Activated naive CD4-positive, alpha-beta T cell treated with Interleukin-2 at 50 U/mL for 16 hours (primary cell): ENCODE results near the gene PRRC2A.

Source experiments
- DNase-seq: peaks from one replicate; pipeline ENCODE4 v3.0.0-alpha.2; 2020

The PRRC2A gene

GRCh38 chr6:31652925-31653724, 32.6 kb downstream of the PRRC2A start:
- peak; percentile 89 for DNase-seq

- no peak for DNase-seq
These were observed 34.2 kb downstream of the PRRC2A start for GRCh38 chr6:31654574-31655348.

GRCh38 chr6:31655349-31656237, 35.1 kb downstream of the PRRC2A start, which contains the start of gene APOM:
APOM (plus strand) TSS chr6:31655894; CDS start chr6:31655967, 73 bp downstream.
- no peak for DNase-seq

GRCh38 chr6:31657406-31658157, 37.1 kb downstream of the PRRC2A start:
- DNase-seq, result peak; percentile 21

- DNase-seq, result no peak
These were observed 37.7 kb downstream of the PRRC2A start for GRCh38 chr6:31658158-31658688.

GRCh38 chr6:31658983-31659648, 38.6 kb downstream of the PRRC2A start:
- DNase-seq, result no peak

GRCh38 chr6:31659649-31660380, 39.3 kb downstream of the PRRC2A start:
- DNase-seq, result peak; percentile 34

GRCh38 chr6:31660381-31661261, 40.1 kb downstream of the PRRC2A start, which contains the start of gene C6orf47:
C6orf47 (minus strand) TSS chr6:31660778; CDS start chr6:31659947, 831 bp downstream.
- peak; percentile 73 for DNase-seq

- no peak for DNase-seq
These were observed 41.0 kb downstream of the PRRC2A start for GRCh38 chr6:31661262-31662123.

- no peak for DNase-seq
These were observed 41.7 kb downstream of the PRRC2A start for GRCh38 chr6:31662124-31662723.

- no peak for DNase-seq
These were observed 42.8 kb downstream of the PRRC2A start for GRCh38 chr6:31663126-31663960.

GRCh38 chr6:31663961-31664789, 43.7 kb downstream of the PRRC2A start:
- DNase-seq, result peak; percentile 6

GRCh38 chr6:31664790-31665500, 44.4 kb downstream of the PRRC2A start, which contains the start of gene GPANK1:
GPANK1 (minus strand) TSS chr6:31664997; CDS start chr6:31664478, 519 bp downstream.
- DNase-seq, result peak; percentile 89

- DNase-seq, result peak; percentile 99
These were observed 45.2 kb downstream of the PRRC2A start, which contains the start of gene CSNK2B for GRCh38 chr6:31665501-31666336. CSNK2B (plus strand) TSS chr6:31666080; CDS start chr6:31666832, 752 bp downstream.
